Caco-2 (cell line): Measurements from ENCODE around the gene RPS6KA3. TPM values are rescaled to one million over a fixed set of nuclear protein-coding genes. Genes with fewer than 3 reads are reported as not detected.
A peak's percentile ranks its signal among the peaks of the same experiment; 100 is the strongest.

ENCODE experiments used
- BruUV-seq: library from RNA; stranded (reverse); fragments of 400-500 nt; replicated peaks from 2 replicates; lab custom pipeline; 2021; lab: Mats Ljungman, UMichigan
- CTCF ChIA-PET: fragments of 300-600 bp; sonication (Branson Sonifier 250); formaldehyde crosslinking; loops from one replicate; lab custom pipeline; 2022; ENCODE audit warnings: antibody characterized with exemption; lab: Charles Lee
- POLR2A ChIA-PET: fragments of 300-600 bp; sonication (Branson Sonifier 250); formaldehyde crosslinking; loops from one replicate; lab custom pipeline; 2022; ENCODE audit warnings: antibody characterized with exemption; lab: Charles Lee
- DNase-seq, 2 experiments: peaks; one replicate each; pipeline versions ENCODE4 v3.0.0 to v3.0.0-alpha.2; 2020 to 2022
- H3K27me3 ChIP-seq: replicated peaks from 2 replicates; pipeline ENCODE4 v1.6.0; 2011; ENCODE audit warnings: low read length; ENCODE audit not compliant: control insufficient read depth, insufficient read depth
- H3K36me3 ChIP-seq: 2 replicates; pipeline ENCODE4 v1.5.1; 2011; ENCODE audit warnings: low read length; ENCODE audit not compliant: control insufficient read depth, insufficient read depth
- H3K4me1 ChIP-seq: fragments of 250-450 bp; sonication (Bioruptor Pico); 2 replicates; pipeline ENCODE4 v1.5.1; 2020; ENCODE audit warnings: mild to moderate bottlenecking
- H3K4me3 ChIP-seq: 2 replicates; pipeline ENCODE4 v1.5.1; 2011; ENCODE audit warnings: low read depth, mild to moderate bottlenecking, control low read depth, low read length
- H3K9me3 ChIP-seq: fragments of 250-450 bp; sonication (Bioruptor Pico); 2 replicates; pipeline ENCODE4 v1.5.1; 2020; ENCODE audit warnings: mild to moderate bottlenecking, moderate library complexity
- H3K27ac Mint-ChIP-seq: one replicate; pipeline ENCODE4 v1.8.0; 2022; ENCODE audit warnings: mixed read lengths; ENCODE audit not compliant: unreplicated experiment
- H3K27me3 Mint-ChIP-seq: one replicate; pipeline ENCODE4 v1.8.0; 2022; ENCODE audit warnings: mixed read lengths; ENCODE audit not compliant: insufficient read depth, unreplicated experiment
- H3K36me3 Mint-ChIP-seq: one replicate; pipeline ENCODE4 v1.8.0; 2022; ENCODE audit warnings: mild to moderate bottlenecking, mixed read lengths; ENCODE audit not compliant: insufficient read depth, unreplicated experiment
- H3K4me1 Mint-ChIP-seq: one replicate; pipeline ENCODE4 v1.8.0; 2022; ENCODE audit warnings: low read depth, mixed read lengths; ENCODE audit not compliant: unreplicated experiment
- H3K4me3 Mint-ChIP-seq: one replicate; pipeline ENCODE4 v1.8.0; 2022; ENCODE audit warnings: mild to moderate bottlenecking, moderate library complexity, mixed read lengths; ENCODE audit not compliant: unreplicated experiment
- H3K9me3 Mint-ChIP-seq: one replicate; pipeline ENCODE4 v1.8.0; 2022; ENCODE audit warnings: mixed read lengths; ENCODE audit not compliant: unreplicated experiment
- CTCF ChIP-seq, 2 experiments: fragments of 200-600 bp in 1 of 2; IDR thresholded peaks; 1 replicate in 1 of 2; 2 replicates in 1 of 2; pipeline versions ENCODE4 v1.5.1 to v1.8.0; 2011 to 2022; ENCODE audit warnings: antibody characterized with exemption in 1 of 2, control low read depth in 1 of 2, inconsistent platforms in 1 of 2, low read depth in 1 of 2, low read length in 1 of 2, mild to moderate bottlenecking in 1 of 2, moderate library complexity in 1 of 2; ENCODE audit not compliant: insufficient read depth in 1 of 2, severe bottlenecking in 1 of 2, unreplicated experiment in 1 of 2
- intact Hi-C: fragments of 100-400 bp; cut with micrococcal nuclease; formaldehyde crosslinking; loops from one replicate; pipeline ENCODE4 v1.10.0; 2022; ENCODE audit not compliant: unreplicated experiment
- total RNA-seq: library from RNA; stranded (reverse); gene quantifications from 2 replicates; pipeline ENCODE4 v1.2.3, GENCODE V29; 2022

RPS6KA3 gene
- total RNA-seq, 1 experiment from 2014 or later, result 104 TPM

DNA sequence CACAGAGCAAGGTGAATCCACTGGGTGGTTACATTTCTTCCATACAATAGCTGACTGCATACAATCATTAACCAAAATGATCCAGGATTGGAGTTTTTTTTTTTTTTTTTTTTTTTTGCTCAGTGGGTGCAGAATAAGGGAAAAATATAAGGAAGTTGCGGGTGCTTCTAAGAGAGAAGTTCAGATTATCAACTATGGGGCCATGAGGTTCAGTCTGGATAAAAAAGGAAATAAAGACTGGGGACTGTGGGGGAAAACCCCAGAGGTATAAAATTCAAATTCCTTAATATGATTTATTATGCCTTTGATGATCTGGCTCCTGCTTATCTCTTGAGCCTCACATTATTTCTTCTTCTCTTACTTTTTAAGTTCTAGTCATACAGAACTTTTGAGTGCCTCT lies 119.1 kb downstream of the RPS6KA3 start:
- Mint-ChIP-seq H3K4me1 (no peaks in the 10 kb centered on the region), H3K4me3 (no peak overlapping the region), H3K36me3 (peaks cover 21% of the 10 kb centered on the region), H3K27ac (no peak overlapping the region), H3K9me3 (no peaks in the 10 kb centered on the region), H3K27me3 (no peaks in the 10 kb centered on the region)
- no peaks in the 10 kb centered on the region for H3K4me1 ChIP-seq
- ChIA-PET POLR2A (no interaction called here), CTCF (no interaction called here)
- TF ChIP-seq CTCF (IDR thresholded peaks at IDR 0.05; ENCODE audit: insufficient read depth in 1 of 2, low read depth in 1 of 2, low read length in 1 of 2, severe bottlenecking in 1 of 2, unreplicated experiment in 1 of 2), result no peak
- no peaks in the 10 kb centered on the region for H3K27me3 ChIP-seq
- BruUV-seq, result no TSS peak
- no peaks in the 10 kb centered on the region for H3K36me3 ChIP-seq
- no peak for DNase-seq
- H3K9me3 ChIP-seq, result no peaks in the 10 kb centered on the region
- intact Hi-C loops, result no loop called here
- H3K4me3 ChIP-seq, result no peak overlapping the region

- Mint-ChIP-seq H3K4me1 (no peaks in the 10 kb centered on the region), H3K4me3 (no peak overlapping the region), H3K9me3 (no peaks in the 10 kb centered on the region), H3K27me3 (no peaks in the 10 kb centered on the region), H3K36me3 (peaks cover 21% of the 10 kb centered on the region), H3K27ac (no peak overlapping the region)
- intact Hi-C loops, result no loop called here
- ChIA-PET POLR2A (no interaction called here), CTCF (no interaction called here)
- H3K4me3 ChIP-seq, result no peak overlapping the region
- TF ChIP-seq CTCF (IDR thresholded peaks at IDR 0.05; ENCODE audit: insufficient read depth in 1 of 2, low read depth in 1 of 2, low read length in 1 of 2, severe bottlenecking in 1 of 2, unreplicated experiment in 1 of 2), result no peak
- 0 out of 2 replicates have a peak, but pooled peaks cover 3% of the 10 kb centered on the region for H3K4me1 ChIP-seq
- BruUV-seq, result no TSS peak
- no peaks in the 10 kb centered on the region for H3K27me3 ChIP-seq
- H3K9me3 ChIP-seq, result no peaks in the 10 kb centered on the region
- no peaks in the 10 kb centered on the region for H3K36me3 ChIP-seq
- no peak for DNase-seq
Measured at GRCh38 chrX:20144491-20144890, 122.2 kb downstream of the RPS6KA3 start.

GRCh38 chrX:20143561-20143960 lies 123.1 kb downstream of the RPS6KA3 start:
- Mint-ChIP-seq H3K27ac (no peak overlapping the region), H3K27me3 (no peaks in the 10 kb centered on the region), H3K36me3 (peaks cover 29% of the 10 kb centered on the region), H3K4me3 (no peak overlapping the region), H3K4me1 (no peaks in the 10 kb centered on the region), H3K9me3 (no peaks in the 10 kb centered on the region)
- peak in 1 of 2 experiments; percentile 11 for DNase-seq
- Histone ChIP-seq H3K4me1 (0 out of 2 replicates have a peak, but pooled peaks cover 9% of the 10 kb centered on the region), H3K4me3 (no peak overlapping the region), H3K9me3 (no peaks in the 10 kb centered on the region), H3K27me3 (no peaks in the 10 kb centered on the region), H3K36me3 (no peaks in the 10 kb centered on the region)
- CTCF ChIA-PET, result no interaction called here
- POLR2A ChIA-PET, result no interaction called here
- no TSS peak for BruUV-seq
- intact Hi-C loops, result no loop called here
- TF ChIP-seq CTCF (IDR thresholded peaks at IDR 0.05; ENCODE audit: insufficient read depth in 1 of 2, low read depth in 1 of 2, low read length in 1 of 2, severe bottlenecking in 1 of 2, unreplicated experiment in 1 of 2), result no peak
